SIG-M5 treated with dmso at 0.1 percent for 504 hours (cell line): ENCODE results near the gene SH3PXD2A.

Source experiments
- DNase-seq: peaks from one replicate; lab custom pipeline; 2025; ENCODE audit not compliant: unreplicated experiment; lab: John Stamatoyannopoulos, UW

Gene SH3PXD2A

GRCh38 chr10:103593022-103593570 is 262.3 kb downstream of the SH3PXD2A start:
- no peak for DNase-seq

GRCh38 chr10:103592186-103593021 is 263.0 kb downstream of the SH3PXD2A start:
- DNase-seq, result peak; percentile 48

- no peak for DNase-seq
These were observed 264.6 kb downstream of the SH3PXD2A start for GRCh38 chr10:103590744-103591291.

GRCh38 chr10:103590060-103590459 is 265.3 kb downstream of the SH3PXD2A start:
- no peak for DNase-seq

- DNase-seq, result no peak
These were observed 266.2 kb downstream of the SH3PXD2A start for GRCh38 chr10:103589074-103589630.

GRCh38 chr10:103587073-103587472 is 268.3 kb downstream of the SH3PXD2A start:
- no peak for DNase-seq

- no peak for DNase-seq
These were observed 270.4 kb downstream of the SH3PXD2A start for GRCh38 chr10:103585011-103585405.

GRCh38 chr10:103584216-103585010 is 271.0 kb downstream of the SH3PXD2A start:
- DNase-seq, result no peak

- no peak for DNase-seq
These were observed 271.5 kb downstream of the SH3PXD2A start for GRCh38 chr10:103583871-103584215.

GRCh38 chr10:103582331-103583123 is 272.8 kb downstream of the SH3PXD2A start:
- no peak for DNase-seq

GRCh38 chr10:103581499-103581898 is 273.9 kb downstream of the SH3PXD2A start:
- DNase-seq, result no peak

GRCh38 chr10:103580430-103580829 is 274.9 kb downstream of the SH3PXD2A start:
- no peak for DNase-seq

- no peak for DNase-seq
These were observed 275.4 kb downstream of the SH3PXD2A start for GRCh38 chr10:103580011-103580410.

- no peak for DNase-seq
These were observed 276.5 kb downstream of the SH3PXD2A start for GRCh38 chr10:103578782-103579382.

GRCh38 chr10:103576862-103577261 is 278.5 kb downstream of the SH3PXD2A start:
- DNase-seq, result no peak

GRCh38 chr10:103576076-103576471 is 279.3 kb downstream of the SH3PXD2A start:
- no peak for DNase-seq

- DNase-seq, result no peak
These were observed 279.8 kb downstream of the SH3PXD2A start for GRCh38 chr10:103575416-103576075.

- no peak for DNase-seq
These were observed 281.0 kb downstream of the SH3PXD2A start for GRCh38 chr10:103574097-103575061.

GRCh38 chr10:103573205-103573487 is 282.2 kb downstream of the SH3PXD2A start:
- no peak for DNase-seq
